ENCODE measurements around the gene ENO3. TPM values are rescaled to one million over a fixed set of nuclear protein-coding genes. Genes with fewer than 3 reads are reported as not detected.

The ENO3 gene
- total RNA-seq, 1 donor from 2014 or later = 25.3 TPM

DNA sequence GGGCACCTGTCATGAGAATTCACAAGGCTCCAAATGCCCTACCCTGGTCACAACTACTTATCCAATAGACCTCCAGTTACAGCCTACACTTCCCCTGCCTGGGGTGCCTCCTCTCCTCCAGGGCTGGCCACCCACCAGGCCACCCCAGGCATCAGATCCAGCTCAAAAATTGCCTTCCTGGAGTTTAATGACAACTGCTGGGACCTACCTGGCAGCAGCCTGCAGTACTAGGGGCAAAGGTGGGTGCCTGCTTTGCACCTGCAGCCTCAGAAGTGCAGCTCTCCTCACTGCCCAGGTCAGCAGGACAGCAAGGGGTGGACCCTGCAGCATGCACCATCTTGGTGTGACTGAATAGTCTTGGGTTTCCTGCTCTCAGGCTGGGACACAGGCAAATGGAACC is 15.3 kb upstream of the ENO3 start:
- H3K4me3 Mint-ChIP-seq = no peak overlapping the region
- H3K27me3 Mint-ChIP-seq (ENCODE audit: low read depth) = no peaks in the 10 kb centered on the region
- H3K36me3 Mint-ChIP-seq = peaks cover 2% of the 10 kb centered on the region
- peaks cover 23% of the 10 kb centered on the region for H3K4me1 Mint-ChIP-seq
- TF ChIP-seq, protein P1, sequence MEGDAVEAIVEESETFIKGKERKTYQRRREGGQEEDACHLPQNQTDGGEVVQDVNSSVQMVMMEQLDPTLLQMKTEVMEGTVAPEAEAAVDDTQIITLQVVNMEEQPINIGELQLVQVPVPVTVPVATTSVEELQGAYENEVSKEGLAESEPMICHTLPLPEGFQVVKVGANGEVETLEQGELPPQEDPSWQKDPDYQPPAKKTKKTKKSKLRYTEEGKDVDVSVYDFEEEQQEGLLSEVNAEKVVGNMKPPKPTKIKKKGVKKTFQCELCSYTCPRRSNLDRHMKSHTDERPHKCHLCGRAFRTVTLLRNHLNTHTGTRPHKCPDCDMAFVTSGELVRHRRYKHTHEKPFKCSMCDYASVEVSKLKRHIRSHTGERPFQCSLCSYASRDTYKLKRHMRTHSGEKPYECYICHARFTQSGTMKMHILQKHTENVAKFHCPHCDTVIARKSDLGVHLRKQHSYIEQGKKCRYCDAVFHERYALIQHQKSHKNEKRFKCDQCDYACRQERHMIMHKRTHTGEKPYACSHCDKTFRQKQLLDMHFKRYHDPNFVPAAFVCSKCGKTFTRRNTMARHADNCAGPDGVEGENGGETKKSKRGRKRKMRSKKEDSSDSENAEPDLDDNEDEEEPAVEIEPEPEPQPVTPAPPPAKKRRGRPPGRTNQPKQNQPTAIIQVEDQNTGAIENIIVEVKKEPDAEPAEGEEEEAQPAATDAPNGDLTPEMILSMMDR (IDR thresholded peaks at IDR 0.05; ENCODE audit: unreplicated experiment) = no peak
- no peak overlapping the region for H3K27ac Mint-ChIP-seq
- no peak for DNase-seq (ENCODE audit: low spot score in 2 of 2, unreplicated experiment in 2 of 2)
- no peaks in the 10 kb centered on the region for H3K9me3 Mint-ChIP-seq

GRCh38 chr17:4936436-4936835 is 14.5 kb upstream of the ENO3 start:
- TF ChIP-seq, protein P1 (IDR thresholded peaks at IDR 0.05; ENCODE audit: unreplicated experiment) = no peak
- Mint-ChIP-seq H3K36me3 (peaks cover 2% of the 10 kb centered on the region), H3K27me3 (ENCODE audit: low read depth) (no peaks in the 10 kb centered on the region), H3K27ac (no peak overlapping the region), H3K4me1 (peaks cover 30% of the 10 kb centered on the region), H3K9me3 (no peaks in the 10 kb centered on the region), H3K4me3 (no peak overlapping the region)
- DNase-seq (ENCODE audit: low spot score in 2 of 2, unreplicated experiment in 2 of 2) = no peak

DNA sequence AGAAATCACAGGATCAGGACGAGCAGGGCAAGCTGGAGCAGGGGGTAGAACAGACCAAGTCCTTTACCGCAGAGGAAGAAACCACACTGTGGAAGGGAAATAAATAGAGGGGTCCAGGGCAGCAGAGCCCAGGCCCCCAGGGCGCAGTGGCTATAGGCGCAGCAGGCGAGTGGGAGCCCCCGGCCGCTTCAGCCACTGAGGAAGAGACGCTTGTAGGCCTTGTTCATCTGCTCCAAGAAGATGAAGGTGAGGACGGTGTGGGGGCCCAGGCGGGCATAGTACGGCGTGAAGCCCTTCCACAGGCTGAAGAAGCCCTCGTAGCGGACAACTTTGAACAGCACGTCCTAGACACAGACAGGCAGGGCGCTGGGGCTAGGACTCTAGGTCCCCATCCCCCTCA is 13.4 kb upstream of the ENO3 start:
- peak overlapping the region; percentile 10 for H3K4me3 Mint-ChIP-seq
- H3K27ac Mint-ChIP-seq = no peak overlapping the region
- no peaks in the 10 kb centered on the region for H3K9me3 Mint-ChIP-seq
- peaks cover 2% of the 10 kb centered on the region for H3K36me3 Mint-ChIP-seq
- no peak for DNase-seq (ENCODE audit: low spot score in 2 of 2, unreplicated experiment in 2 of 2)
- TF ChIP-seq, protein P1 (IDR thresholded peaks at IDR 0.05; ENCODE audit: unreplicated experiment) = no peak
- no peaks in the 10 kb centered on the region for H3K27me3 Mint-ChIP-seq (ENCODE audit: low read depth)
- H3K4me1 Mint-ChIP-seq = peaks cover 36% of the 10 kb centered on the region

DNA sequence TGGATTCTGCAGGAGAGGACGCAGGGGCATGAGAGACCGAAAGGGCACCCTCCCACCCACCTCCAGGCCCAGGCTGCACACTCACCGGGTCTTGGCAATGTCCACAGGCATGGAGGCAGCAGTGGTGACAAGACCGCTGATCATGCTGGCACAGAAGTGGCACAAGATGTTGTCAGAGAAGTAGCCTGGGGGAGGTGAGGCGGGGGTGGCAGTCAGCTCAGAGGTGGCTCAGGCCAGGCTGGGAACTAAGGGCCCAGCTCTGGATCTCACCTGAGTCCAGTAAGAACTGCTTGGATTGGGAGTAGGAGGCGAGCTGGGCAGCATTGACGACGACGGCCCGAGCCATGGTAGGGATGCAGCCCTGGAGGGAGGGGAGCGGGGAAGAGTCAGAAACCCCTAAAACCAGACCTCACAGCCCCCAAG is 12.8 kb upstream of the ENO3 start:
- Mint-ChIP-seq H3K27ac (peak overlapping the region; percentile 91), H3K36me3 (peaks cover 2% of the 10 kb centered on the region), H3K4me3 (peak overlapping the region; percentile 87)

DNA sequence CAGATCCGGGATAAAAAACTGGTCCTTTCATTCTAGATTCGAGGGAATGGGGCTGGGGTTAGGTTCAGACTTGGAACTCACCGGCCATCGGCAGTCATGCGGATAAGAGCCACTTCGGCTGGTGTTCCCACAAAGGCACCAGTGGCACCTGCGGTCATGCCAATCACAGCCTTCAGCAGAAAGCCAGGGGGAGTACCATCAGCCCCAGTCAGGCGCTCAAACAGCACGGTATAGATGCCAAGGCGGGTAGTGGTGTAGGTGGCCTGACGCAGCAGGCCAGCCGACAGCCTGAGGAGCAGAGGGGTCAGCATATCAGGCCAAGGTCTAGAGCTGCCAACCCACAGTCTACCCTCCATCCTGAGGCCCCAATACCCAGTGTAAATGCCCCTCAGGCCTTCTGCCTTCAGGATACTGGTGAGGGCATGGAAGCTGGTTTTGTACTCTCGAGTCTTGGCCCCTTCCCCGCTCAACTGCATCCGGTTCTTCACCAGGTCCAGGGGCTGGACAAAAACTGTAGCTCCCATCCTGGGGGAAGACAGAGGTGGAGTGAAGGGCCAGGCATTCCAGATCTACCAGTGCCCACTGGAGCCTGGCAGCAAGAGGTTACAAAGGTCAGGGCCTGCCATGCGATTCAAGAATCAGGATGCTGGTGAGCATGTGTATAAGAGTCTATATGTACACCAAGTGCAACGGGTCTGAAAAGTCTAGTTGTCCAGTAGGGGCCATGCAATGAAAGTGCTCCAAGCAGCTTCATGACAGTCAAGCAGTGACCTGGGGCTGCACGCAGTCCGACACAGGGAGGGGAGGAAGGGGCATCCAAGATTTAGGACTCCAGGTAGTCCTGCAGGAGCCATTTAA is 12.0 kb upstream of the ENO3 start:
- Mint-ChIP-seq H3K27ac (peak overlapping the region; percentile 91), H3K4me3 (peak overlapping the region; percentile 87), H3K36me3 (peaks cover 2% of the 10 kb centered on the region), H3K27me3 (ENCODE audit: low read depth) (no peaks in the 10 kb centered on the region), H3K9me3 (no peaks in the 10 kb centered on the region), H3K4me1 (peaks cover 34% of the 10 kb centered on the region)
- TF ChIP-seq, protein P1 (IDR thresholded peaks at IDR 0.05; ENCODE audit: unreplicated experiment) = no peak
- DNase-seq (ENCODE audit: low spot score in 2 of 2, unreplicated experiment in 2 of 2) = no peak

More for the DNA sequence above, 12.8 kb upstream of the ENO3 start:
- Mint-ChIP-seq H3K4me1 (peaks cover 36% of the 10 kb centered on the region), H3K27me3 (ENCODE audit: low read depth) (no peaks in the 10 kb centered on the region), H3K9me3 (no peaks in the 10 kb centered on the region)
- TF ChIP-seq, protein P1 (IDR thresholded peaks at IDR 0.05; ENCODE audit: unreplicated experiment) = no peak
- DNase-seq (ENCODE audit: low spot score in 2 of 2, unreplicated experiment in 2 of 2) = no peak
